Vagina (tissue), 2 donors: Measurements from ENCODE around the gene NAGS.

ENCODE experiments used
- POLR2AphosphoS5 ChIP-seq, 2 donors: sonication (generic); formaldehyde crosslinking; IDR thresholded peaks; one replicate each; pipeline ENCODE4 v1.9.0; 2017; ENCODE audit warnings: antibody characterized with exemption in 2 of 2, mild to moderate bottlenecking in 2 of 2, low read depth in 1 of 2; ENCODE audit not compliant: insufficient read depth in 1 of 2
- TF ChIP-seq, protein P1 (sequence below), 3 experiments: fragments of 450-650 bp in 2 of 3; fragments of 200-600 bp in 1 of 3; sonication (generic) in 1 of 3; IDR thresholded peaks; one replicate each; pipeline ENCODE4 v1.5.1; 2017 to 2019; ENCODE audit warnings: antibody characterized with exemption in 3 of 3, mild to moderate bottlenecking in 2 of 3, moderate library complexity in 2 of 3

DNA sequence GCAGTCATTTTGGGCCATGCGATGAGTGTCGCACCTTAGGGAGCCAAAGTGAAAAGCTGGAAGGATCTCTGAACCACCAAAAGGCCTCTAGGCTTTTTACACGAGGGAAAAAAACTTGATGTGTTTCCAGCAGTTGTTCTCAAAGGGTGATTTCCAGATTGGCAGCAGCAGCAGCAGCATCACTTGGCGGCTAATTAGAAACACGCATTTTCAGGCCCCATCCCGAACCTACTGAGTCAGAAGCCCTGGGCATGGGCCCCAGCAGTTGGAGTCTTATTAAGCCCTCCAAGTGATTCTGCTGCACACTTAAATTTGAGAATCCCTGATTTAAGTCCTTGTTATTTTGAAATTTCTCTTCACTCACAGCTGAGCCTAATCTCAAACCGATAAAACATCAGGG, 25.4 kb upstream of the NAGS start:
- TF ChIP-seq, protein P1, sequence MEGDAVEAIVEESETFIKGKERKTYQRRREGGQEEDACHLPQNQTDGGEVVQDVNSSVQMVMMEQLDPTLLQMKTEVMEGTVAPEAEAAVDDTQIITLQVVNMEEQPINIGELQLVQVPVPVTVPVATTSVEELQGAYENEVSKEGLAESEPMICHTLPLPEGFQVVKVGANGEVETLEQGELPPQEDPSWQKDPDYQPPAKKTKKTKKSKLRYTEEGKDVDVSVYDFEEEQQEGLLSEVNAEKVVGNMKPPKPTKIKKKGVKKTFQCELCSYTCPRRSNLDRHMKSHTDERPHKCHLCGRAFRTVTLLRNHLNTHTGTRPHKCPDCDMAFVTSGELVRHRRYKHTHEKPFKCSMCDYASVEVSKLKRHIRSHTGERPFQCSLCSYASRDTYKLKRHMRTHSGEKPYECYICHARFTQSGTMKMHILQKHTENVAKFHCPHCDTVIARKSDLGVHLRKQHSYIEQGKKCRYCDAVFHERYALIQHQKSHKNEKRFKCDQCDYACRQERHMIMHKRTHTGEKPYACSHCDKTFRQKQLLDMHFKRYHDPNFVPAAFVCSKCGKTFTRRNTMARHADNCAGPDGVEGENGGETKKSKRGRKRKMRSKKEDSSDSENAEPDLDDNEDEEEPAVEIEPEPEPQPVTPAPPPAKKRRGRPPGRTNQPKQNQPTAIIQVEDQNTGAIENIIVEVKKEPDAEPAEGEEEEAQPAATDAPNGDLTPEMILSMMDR (IDR thresholded peaks at IDR 0.05): no peak
- TF ChIP-seq POLR2AphosphoS5 (IDR thresholded peaks at IDR 0.05; ENCODE audit: insufficient read depth in 1 of 2, low read depth in 1 of 2): no peak
